GM12874 (cell line): ENCODE data around the gene LMNB1.

Source experiments
- TF ChIP-seq, protein P1 (sequence below): IDR thresholded peaks from 2 replicates; pipeline ENCODE4 v1.5.1; 2011; ENCODE audit warnings: low read depth, mild to moderate bottlenecking, control low read depth, low read length, moderate library complexity; ENCODE audit not compliant: insufficient read depth

LMNB1 gene

DNA sequence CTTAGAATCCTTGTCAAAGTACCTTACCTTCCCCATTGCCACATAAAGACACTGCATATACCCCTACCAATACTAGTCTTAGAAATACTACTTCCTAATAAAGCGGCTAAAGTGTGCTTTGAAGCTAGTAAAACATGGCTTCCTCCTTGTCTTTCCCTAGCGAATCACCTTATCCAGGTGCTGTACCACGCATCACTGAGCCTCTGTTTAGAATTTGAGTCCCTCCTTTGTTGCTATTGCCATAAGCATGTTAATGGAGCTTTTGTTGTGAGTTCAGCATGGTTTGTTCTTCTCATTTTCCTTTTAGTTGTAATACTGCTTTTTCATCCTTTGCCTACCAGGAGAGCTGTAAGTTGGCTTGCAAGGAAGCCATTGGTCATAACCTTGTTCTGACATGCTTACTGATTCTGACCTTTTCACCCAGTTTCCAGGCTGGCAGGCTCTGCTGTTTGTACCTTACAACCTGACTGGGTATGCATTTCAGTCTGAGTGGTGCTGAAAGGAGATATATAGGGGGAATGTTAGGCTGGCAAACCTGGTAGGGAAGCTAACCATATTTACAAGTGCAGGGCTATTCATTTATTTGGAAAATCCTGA lies 49.8 kb downstream of the LMNB1 start:
- TF ChIP-seq, protein P1, sequence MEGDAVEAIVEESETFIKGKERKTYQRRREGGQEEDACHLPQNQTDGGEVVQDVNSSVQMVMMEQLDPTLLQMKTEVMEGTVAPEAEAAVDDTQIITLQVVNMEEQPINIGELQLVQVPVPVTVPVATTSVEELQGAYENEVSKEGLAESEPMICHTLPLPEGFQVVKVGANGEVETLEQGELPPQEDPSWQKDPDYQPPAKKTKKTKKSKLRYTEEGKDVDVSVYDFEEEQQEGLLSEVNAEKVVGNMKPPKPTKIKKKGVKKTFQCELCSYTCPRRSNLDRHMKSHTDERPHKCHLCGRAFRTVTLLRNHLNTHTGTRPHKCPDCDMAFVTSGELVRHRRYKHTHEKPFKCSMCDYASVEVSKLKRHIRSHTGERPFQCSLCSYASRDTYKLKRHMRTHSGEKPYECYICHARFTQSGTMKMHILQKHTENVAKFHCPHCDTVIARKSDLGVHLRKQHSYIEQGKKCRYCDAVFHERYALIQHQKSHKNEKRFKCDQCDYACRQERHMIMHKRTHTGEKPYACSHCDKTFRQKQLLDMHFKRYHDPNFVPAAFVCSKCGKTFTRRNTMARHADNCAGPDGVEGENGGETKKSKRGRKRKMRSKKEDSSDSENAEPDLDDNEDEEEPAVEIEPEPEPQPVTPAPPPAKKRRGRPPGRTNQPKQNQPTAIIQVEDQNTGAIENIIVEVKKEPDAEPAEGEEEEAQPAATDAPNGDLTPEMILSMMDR, result no peak

DNA sequence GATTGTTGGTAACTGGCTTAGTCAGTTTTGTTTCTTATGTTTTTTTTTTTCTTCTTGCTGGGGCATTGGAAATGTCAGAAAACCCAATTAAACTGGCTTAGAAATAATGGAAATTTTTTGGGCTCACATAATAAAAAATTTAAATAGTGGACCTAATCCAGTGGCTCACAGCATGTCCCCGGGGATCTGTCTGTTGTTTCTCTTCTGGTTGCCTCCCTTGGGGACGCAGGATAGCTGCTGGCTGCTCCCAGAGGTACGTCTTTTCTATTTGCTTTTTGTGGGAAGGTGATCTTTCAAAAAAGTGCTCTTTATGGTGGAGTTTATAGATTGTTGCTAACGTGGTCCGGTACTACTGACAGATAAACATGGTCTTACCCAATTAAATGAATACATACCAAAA lies 52.2 kb downstream of the LMNB1 start:
- TF ChIP-seq, protein P1, result no peak

DNA sequence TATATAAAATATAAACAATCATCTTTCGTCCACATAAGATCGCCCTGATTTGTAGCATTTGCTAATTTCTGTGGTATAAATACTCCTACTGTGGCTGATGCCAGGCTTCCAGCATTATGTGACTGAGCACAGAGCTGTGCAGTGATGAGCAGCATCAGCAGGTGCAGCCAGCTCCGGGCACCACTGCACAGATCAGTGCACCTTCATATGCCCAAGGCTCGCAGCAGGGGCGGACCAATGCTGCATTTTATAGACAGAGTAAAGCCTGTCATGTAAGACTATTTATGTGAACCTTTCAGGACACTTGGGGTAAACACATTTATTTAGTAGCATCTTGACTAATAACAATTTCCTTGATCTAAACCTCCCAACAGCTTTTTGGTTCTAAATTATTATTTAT lies 53.1 kb downstream of the LMNB1 start:
- TF ChIP-seq, protein P1, result no peak

DNA sequence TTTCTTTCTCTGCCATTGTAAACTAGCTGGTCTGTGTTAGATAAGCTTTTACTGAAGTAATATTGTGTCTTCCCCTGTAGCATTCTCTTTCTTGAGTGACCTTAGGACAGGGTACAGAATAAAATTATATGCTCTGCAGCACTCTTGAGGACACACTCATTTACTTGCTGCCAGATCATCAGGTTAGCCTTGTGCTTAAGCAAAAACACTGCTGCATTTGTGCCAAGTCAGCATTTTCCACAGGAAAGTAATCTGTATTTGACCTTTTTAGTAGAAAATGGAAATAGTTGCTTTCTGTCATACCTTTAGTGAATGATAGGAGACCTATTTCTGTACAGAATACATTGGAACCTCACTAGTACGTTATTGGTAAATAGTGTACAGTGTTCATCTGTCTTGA lies 54.2 kb downstream of the LMNB1 start:
- TF ChIP-seq, protein P1, result no peak

DNA sequence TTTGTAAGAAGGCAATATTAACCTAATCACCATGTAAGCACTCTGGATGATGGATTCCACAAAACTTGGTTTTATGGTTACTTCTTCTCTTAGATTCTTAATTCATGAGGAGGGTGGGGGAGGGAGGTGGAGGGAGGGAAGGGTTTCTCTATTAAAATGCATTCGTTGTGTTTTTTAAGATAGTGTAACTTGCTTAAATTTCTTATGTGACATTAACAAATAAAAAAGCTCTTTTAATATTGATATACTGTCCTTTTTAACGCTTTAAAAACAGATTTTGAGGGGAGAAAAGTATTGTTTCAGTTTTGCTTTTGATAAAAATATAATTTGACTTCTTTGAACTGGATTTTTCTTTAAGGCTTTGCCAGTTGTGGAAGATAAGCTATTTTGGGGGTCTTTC lies 59.8 kb downstream of the LMNB1 start:
- TF ChIP-seq, protein P1, result no peak

DNA sequence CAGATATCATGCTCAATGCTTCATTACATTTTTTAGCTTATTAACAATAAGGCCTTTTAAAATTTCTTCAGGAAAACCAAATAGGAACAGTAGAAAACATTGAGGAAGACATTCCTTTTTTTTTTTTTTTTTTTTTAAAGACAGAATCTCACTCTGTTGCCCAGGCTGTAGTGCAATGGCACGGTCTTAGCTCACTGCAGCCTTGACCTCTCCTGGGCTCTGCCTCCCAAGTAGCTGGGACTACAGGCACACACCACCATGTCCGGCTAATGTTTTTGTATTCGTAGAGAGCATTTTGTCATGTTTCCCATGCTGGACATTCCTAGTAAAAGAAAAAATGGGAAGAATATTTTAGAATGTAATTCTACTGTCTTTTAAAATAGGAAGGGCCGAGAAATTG lies 60.3 kb downstream of the LMNB1 start:
- TF ChIP-seq, protein P1, result no peak

DNA sequence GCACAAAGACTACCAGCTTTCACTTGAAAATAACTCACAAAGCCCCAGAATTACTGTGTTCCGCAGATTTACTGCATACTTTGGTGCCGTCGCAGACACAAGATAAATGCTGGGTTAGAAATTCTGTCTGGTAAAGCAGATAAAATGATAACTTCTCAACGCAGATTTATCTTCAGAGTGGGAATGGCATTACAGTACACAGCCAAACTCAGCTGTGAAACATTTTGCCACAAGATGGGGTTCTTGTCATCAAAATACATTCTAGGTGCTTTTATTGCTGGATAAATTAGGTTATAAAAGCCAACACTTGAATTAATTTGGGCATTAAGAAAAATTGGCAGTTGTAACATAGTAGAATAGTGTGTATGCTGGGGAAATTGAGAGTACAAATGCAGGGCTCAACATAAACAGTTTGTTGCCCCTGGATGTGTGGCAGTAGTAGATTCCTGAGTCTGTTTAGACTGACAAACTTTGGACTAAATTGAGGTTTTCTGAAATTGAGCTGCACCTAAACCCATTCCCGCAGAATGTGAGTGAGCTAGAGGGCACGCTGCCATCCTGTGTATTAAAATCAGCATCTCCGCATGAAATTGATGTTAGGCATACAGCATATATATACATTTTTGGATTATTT lies 61.1 kb downstream of the LMNB1 start:
- TF ChIP-seq, protein P1, result no peak

DNA sequence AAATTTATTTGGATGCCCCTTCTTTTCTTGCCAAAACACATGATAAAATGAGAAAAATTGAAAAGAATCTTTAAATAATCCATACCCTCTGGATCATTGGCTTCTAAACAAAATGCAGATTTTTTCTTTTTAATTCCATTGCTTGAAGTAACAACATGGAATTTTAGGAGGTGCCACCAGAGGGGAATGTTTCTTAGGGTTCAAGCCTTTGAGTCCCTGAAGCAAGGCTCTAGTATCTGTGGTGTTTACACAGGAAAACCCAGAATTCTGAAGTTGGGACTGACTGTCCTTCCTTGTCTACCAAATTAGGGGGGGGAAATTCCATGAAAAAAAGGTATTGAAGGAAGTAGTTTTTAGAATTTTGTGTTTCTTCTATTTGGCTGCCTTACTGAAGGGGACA lies 69.4 kb downstream of the LMNB1 start:
- TF ChIP-seq, protein P1, result no peak
